GM12891 (cell line): ENCODE data around the gene LTBP3.
"Not testable (repeated sequence)": the region's sequence is repeated elsewhere in the genome, so short reads cannot be mapped to it uniquely, and the experiment has no call there.

Experiments
- POLR2A ChIP-seq: IDR thresholded peaks from 2 replicates; pipeline ENCODE4 v1.6.1; 2011; ENCODE audit warnings: low read depth, low read length, control low read depth
- POLR2AphosphoS5 ChIP-seq: IDR thresholded peaks from 2 replicates; pipeline ENCODE4 v1.6.1; 2011; ENCODE audit warnings: low read depth, low read length, control low read depth
- TAF1 ChIP-seq: IDR thresholded peaks from 2 replicates; pipeline ENCODE4 v1.6.1; 2011; ENCODE audit warnings: low read depth, low read length, control low read depth

DNA sequence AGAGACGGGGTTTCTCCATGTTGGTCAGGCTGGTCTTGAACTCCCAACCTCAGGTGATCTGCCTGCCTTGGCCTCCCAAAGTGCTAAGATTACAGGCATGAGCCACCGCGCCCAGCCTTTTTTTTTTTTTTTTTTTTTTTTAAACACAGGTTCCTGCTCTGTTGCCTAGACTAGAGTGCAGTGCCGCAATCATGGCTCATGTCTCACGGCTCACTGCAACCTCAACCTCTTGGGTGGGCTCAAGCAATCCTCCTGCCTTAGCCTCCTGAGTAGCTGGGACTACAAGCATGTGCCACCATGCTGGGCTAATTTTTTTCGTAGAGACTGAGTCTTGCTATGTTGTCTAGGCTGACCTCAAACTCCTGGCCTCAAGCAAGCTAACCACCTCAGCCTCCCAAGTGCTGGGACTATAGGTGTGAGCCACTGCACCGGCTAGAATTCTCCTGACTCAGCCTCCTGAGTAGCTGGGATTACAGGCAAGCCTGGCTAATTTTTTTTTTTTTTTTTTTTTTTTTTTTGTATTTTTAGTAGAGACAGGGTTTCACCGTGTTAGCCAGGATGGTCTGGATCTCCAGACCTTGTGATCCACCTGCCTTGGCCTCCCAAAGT, 39.1 kb downstream of the LTBP3 start:
- not testable (repeated sequence) for TF ChIP-seq POLR2A, POLR2AphosphoS5, TAF1
